MCF 10A (cell line): ENCODE data around the gene TCF7. TPM values are rescaled to one million over a fixed set of nuclear protein-coding genes. Genes with fewer than 3 reads are reported as not detected.

Experiments used
- BruUV-seq: library from RNA; stranded (reverse); fragments of 400-500 nt; replicated peaks from 2 replicates; lab custom pipeline; 2021; lab: Mats Ljungman, UMichigan
- CTCF ChIA-PET: fragments of 300-600 bp; sonication (Branson Sonifier 250); formaldehyde crosslinking; extraction: SDS; loops from one replicate; lab custom pipeline; 2021; ENCODE audit warnings: antibody characterized with exemption, inconsistent platforms; lab: Yijun Ruan, JAX
- POLR2A ChIA-PET: fragments of 300-600, 350-650 bp; sonication (Branson Sonifier 250); formaldehyde crosslinking; extraction: SDS; loops from one replicate; lab custom pipeline; 2020; ENCODE audit warnings: antibody characterized with exemption, inconsistent platforms; lab: Yijun Ruan, JAX
- DNase-seq: peaks from one replicate; pipeline ENCODE4 v3.0.0-alpha.2; 2018; ENCODE audit not compliant: unreplicated experiment
- H3K27ac Mint-ChIP-seq: one replicate; pipeline ENCODE4 v1.8.0; 2022; ENCODE audit warnings: mild to moderate bottlenecking, low read depth, mixed read lengths; ENCODE audit not compliant: unreplicated experiment
- H3K27me3 Mint-ChIP-seq: one replicate; pipeline ENCODE4 v1.8.0; 2022; ENCODE audit warnings: mixed read lengths; ENCODE audit not compliant: insufficient read depth, unreplicated experiment
- H3K36me3 Mint-ChIP-seq: one replicate; pipeline ENCODE4 v1.8.0; 2022; ENCODE audit warnings: mild to moderate bottlenecking, moderate library complexity, mixed read lengths; ENCODE audit not compliant: insufficient read depth, unreplicated experiment
- H3K4me1 Mint-ChIP-seq: one replicate; pipeline ENCODE4 v1.8.0; 2022; ENCODE audit warnings: mixed read lengths; ENCODE audit not compliant: insufficient read depth, unreplicated experiment
- H3K4me3 Mint-ChIP-seq: one replicate; pipeline ENCODE4 v1.8.0; 2022; ENCODE audit warnings: mild to moderate bottlenecking, moderate library complexity, mixed read lengths; ENCODE audit not compliant: unreplicated experiment
- H3K9me3 Mint-ChIP-seq: one replicate; pipeline ENCODE4 v1.8.0; 2022; ENCODE audit warnings: mixed read lengths; ENCODE audit not compliant: unreplicated experiment
- CTCF ChIP-seq: fragments of 200-600 bp; IDR thresholded peaks from one replicate; pipeline ENCODE4 v1.8.0; 2022; ENCODE audit warnings: antibody characterized with exemption, mild to moderate bottlenecking; ENCODE audit not compliant: unreplicated experiment
- intact Hi-C: fragments of 100-400 bp; cut with micrococcal nuclease; formaldehyde crosslinking; loops from 2 replicates; pipeline ENCODE4 v1.14.1; 2022
- total RNA-seq: library from RNA; stranded (reverse); gene quantifications from 2 replicates; pipeline ENCODE4 v1.2.3, GENCODE V29; 2022

Gene TCF7
- total RNA-seq, 1 experiment from 2014 or later, result 0.42 TPM

- intact Hi-C loops, result no loop called here
- Mint-ChIP-seq H3K4me3 (no peak overlapping the region), H3K27me3 (no peaks in the 10 kb centered on the region), H3K36me3 (peaks cover 6% of the 10 kb centered on the region), H3K27ac (no peak overlapping the region), H3K9me3 (no peaks in the 10 kb centered on the region), H3K4me1 (peaks cover 6% of the 10 kb centered on the region)
- no peak for TF ChIP-seq CTCF
- BruUV-seq, result no TSS peak
- DNase-seq, result no peak
- POLR2A ChIA-PET, result interaction anchor here (0.7 kb wide), 1 partner anchor 54 kb away, joined by 3 read pairs; no protein-coding TSS in a partner anchor
- CTCF ChIA-PET, result interaction anchor here (0.6 to 3.5 kb wide), 4 partner anchors 12 to 551 kb away, joined by 3 to 23 read pairs (median 4); no protein-coding TSS in a partner anchor
Observed at GRCh38 chr5:134086225-134086942, 28.1 kb upstream of the TCF7 start.

GRCh38 chr5:134086943-134087305, 27.6 kb upstream of the TCF7 start:
- Mint-ChIP-seq H3K27me3 (no peaks in the 10 kb centered on the region), H3K4me3 (no peak overlapping the region), H3K4me1 (peaks cover 6% of the 10 kb centered on the region), H3K36me3 (peaks cover 6% of the 10 kb centered on the region), H3K27ac (no peak overlapping the region), H3K9me3 (no peaks in the 10 kb centered on the region)
- intact Hi-C loops, result no loop called here
- no peak for DNase-seq
- TF ChIP-seq CTCF, result no peak
- POLR2A ChIA-PET, result no interaction called here
- no TSS peak for BruUV-seq
- CTCF ChIA-PET, result interaction anchor here (0.9 to 3.5 kb wide), 2 partner anchors 15 to 47 kb away, joined by 4 to 23 read pairs; no protein-coding TSS in a partner anchor

GRCh38 chr5:134088291-134088690, 26.2 kb upstream of the TCF7 start:
- DNase-seq, result no peak
- TF ChIP-seq CTCF, result no peak
- Mint-ChIP-seq H3K36me3 (peaks cover 6% of the 10 kb centered on the region), H3K27me3 (no peaks in the 10 kb centered on the region), H3K4me1 (peaks cover 14% of the 10 kb centered on the region), H3K27ac (no peak overlapping the region), H3K4me3 (no peak overlapping the region), H3K9me3 (no peaks in the 10 kb centered on the region)
- ChIA-PET POLR2A (no interaction called here), CTCF (interaction anchor here (0.7 to 2.8 kb wide), 7 partner anchors 13 to 52 kb away, joined by 3 to 17 read pairs (median 4); no protein-coding TSS in a partner anchor)
- BruUV-seq, result no TSS peak
- intact Hi-C loops, result no loop called here

GRCh38 chr5:134088994-134089560, 25.4 kb upstream of the TCF7 start:
- no peak overlapping the region for H3K27ac Mint-ChIP-seq
- no peak for DNase-seq
- intact Hi-C loops, result no loop called here
- no peak overlapping the region for H3K4me3 Mint-ChIP-seq
- ChIA-PET POLR2A (no interaction called here), CTCF (interaction anchor here (1.2 to 2.8 kb wide), 7 partner anchors 12 to 51 kb away, joined by 3 to 17 read pairs (median 5); no protein-coding TSS in a partner anchor)
- H3K36me3 Mint-ChIP-seq, result peaks cover 6% of the 10 kb centered on the region
- no peaks in the 10 kb centered on the region for H3K9me3 Mint-ChIP-seq
- H3K27me3 Mint-ChIP-seq, result no peaks in the 10 kb centered on the region
- no peak for TF ChIP-seq CTCF
- peaks cover 15% of the 10 kb centered on the region for H3K4me1 Mint-ChIP-seq
- BruUV-seq, result no TSS peak
